WTC11 (cell line): ENCODE data around the gene LENEP.

ENCODE experiments used
- CTCF ChIP-seq: fragments of 200-600 bp; IDR thresholded peaks from 2 replicates; pipeline ENCODE4 v1.8.0; 2022; ENCODE audit warnings: antibody characterized with exemption
- E2F5 ChIP-seq: sonication (generic); formaldehyde crosslinking; IDR thresholded peaks from 2 replicates; pipeline ENCODE4 v1.8.1; 2022; ENCODE audit warnings: mild to moderate bottlenecking, moderate library complexity, missing genetic modification reagents
- PRDM15 ChIP-seq: sonication (generic); formaldehyde crosslinking; IDR thresholded peaks from 2 replicates; pipeline ENCODE4 v1.8.0; 2022; ENCODE audit warnings: missing genetic modification reagents
- ZNF396 ChIP-seq: fragments of 250-450 bp; sonication (Bioruptor Pico); IDR thresholded peaks from 2 replicates; pipeline ENCODE4 v1.8.0; 2021; ENCODE audit warnings: mild to moderate bottlenecking, moderate library complexity, borderline replicate concordance

GRCh38 chr1:154961207-154962155 lies 31.9 kb upstream of the LENEP start, which contains the start of gene PYGO2:
- TF ChIP-seq ZNF396 (CRISPR knock-in tag) = no peak
- no peak for TF ChIP-seq PRDM15 (CRISPR knock-in tag)
- no peak for TF ChIP-seq CTCF
- no peak; the same call in none of the 2 replicates for TF ChIP-seq E2F5
